Fibroblast of skin of scalp (primary cell): Measurements from ENCODE around the gene DDX23.

Experiments
- DNase-seq: peaks from one replicate; pipeline ENCODE4 v3.0.0-alpha.2; 2013

Gene DDX23

DNA sequence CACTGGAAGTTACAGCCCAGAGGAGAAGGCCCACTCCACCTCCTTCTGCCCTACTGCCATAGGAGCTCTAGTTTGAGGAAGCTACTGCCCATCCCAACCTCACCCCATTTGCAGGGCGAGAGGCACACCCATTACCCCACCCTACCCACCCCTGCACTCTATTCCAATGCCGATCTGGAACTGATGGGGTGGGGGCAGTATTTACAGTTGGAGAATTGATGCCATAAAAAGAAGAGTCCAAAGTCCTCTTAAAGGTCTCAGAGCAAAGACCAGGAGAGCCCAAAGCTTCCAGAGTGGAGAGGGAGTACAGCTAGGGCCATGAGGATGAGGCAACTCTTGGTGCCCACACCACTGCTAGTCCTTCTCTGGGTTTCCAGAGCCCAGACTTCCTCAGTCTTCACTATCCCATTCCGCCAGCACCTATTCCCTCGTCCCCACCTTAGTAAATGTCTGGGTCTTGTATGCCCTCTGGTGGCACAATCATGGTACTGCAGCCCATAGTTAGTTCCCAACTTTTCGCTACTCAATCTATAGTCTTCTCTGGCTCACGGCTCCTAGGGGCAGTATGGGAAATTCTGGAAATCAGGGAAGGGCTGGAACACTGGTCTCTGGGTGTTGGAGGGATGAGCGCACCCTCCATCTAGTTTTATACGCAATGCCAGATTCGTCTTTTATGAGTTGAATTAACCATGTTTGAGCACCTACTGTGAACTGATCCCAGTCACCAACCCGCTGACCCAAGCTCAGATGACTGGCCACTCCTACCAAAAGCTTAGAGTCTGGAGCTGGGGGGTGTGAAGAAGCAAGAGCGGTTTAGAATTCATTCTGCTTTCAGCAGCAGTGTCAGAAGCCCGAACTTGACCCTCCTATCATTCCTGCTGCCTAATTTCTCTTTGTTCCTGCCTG lies 56.2 kb downstream of the DDX23 start:
- peak; percentile 83 for DNase-seq

DNA sequence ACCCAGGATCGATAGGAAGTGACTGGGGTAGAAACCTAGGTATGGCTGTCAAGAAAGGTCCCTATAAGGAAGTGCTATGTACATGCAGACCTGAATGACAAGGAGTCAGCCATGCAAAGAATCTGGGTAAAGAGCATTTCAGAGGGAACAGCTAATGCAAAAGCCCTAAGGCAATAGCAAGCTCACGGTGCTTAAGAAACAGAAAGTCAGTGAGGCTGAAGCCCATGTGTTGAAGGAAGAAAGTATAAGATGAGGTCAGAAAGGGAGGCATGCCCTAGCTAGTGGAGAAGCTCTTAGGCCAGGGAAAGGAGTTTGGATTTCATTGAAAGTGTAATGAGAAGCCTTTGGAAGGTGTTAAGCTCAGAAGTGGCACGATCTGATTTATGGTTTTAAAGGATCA lies 57.1 kb downstream of the DDX23 start:
- no peak for DNase-seq

DNA sequence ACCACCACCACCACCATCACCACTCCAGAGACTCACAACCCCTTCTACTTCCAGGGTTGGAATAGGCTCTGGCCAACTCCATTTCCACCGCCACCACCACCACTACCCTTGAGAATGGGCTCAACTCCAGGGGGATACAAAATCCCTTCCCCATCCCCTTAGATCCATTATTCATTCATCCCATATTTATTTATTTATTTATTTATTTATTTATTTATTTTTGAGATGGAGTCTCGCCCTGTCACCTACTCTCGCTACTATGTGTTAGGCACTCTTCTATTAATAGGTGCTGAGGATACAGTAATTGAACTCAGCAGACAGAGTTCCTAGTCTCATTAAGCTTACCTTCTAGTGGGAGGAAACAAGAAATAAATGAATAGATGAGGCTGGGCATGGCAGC lies 58.3 kb downstream of the DDX23 start:
- DNase-seq = no peak

DNA sequence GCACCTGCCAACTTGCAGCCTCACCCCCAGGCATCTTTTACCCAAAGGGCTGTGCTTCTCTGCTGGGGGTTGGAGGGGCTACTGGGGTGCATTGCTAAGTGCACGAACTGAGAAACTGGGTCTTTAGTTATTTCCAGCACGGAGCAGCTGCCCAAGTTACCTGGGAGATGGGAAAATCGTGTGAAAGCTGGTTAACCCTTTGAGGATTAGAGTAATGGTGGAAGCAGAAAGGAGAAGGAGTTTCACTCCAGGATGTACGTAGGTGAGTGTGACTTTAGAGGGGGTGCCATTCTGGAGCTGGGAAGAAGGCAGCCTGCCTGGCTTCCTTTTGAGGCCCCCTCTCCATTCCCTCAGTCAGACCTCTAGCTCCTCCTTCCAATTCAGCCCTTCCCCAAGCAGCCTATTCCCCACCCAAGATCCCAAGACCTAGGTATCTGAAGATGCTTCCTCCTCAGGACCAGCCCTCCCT lies 62.1 kb downstream of the DDX23 start:
- DNase-seq = no peak

DNA sequence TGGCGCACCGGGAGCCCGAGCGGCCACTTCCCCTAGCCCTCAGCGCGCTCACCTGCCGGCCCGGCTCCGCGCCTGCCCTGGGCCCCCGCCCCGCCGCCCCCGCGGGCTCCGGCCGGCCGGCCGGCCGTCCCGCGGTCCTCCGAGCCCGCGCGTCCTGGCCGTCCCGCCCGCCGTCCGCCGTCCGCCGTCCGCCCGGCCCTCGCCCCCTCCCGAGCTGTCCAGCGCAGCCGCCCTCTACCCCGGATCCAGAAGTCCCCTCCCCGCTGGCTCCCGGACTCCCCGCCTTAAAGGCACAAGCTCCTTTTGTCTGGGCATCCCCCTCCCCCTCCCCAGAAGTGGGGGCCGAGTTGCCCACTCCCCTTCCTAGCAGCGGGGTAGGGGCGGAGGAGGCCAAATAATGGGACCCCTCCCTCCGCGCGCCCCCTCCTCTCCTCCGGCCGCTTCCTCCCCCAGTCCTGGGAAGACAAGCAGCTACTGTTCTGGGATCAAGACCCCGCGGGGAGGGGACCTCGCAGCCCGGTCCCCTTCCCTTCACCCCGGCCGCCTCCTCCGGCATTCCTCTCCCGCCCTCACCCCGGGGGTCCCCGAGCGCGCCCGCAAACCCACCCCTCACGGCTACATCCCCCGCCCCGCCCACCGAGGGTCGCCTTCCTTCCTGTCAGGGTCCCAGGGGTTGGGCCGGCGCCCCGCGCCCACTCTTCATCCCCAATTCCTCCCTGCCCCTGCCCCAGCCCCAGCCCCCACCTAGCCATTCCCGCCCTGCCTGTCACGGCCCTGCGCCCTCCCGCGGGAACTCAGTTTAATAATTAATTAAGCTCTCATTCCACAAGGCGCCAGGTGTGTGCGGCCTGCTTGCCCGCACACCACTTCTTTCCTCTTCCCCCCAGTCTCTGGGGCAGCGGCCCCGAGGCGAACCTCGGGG lies 62.8 kb downstream of the DDX23 start, which contains the start of gene ADCY6:
TSS of gene ADCY6 (minus strand) at position 236 of the 922 bp plus-strand sequence. CDS start 5,655 bp downstream, outside the sequence.
- DNase-seq = peak; percentile 75

DNA sequence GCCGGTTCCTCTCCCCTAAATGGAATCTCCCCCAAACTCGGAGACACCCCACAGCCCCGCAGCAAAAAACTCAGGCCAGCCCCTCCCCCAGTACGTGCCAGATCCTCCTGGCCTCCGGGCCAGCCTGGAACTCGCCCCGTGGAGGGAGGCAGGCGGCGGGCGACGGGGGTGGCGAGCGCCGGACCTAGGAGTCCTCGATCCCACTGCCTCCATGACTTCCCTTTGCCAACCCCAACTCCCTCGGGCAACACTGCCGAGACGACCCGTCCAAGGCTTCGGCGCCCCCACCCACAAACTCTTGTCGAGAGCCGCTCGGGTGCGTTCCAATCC lies 63.5 kb downstream of the DDX23 start:
- no peak for DNase-seq

DNA sequence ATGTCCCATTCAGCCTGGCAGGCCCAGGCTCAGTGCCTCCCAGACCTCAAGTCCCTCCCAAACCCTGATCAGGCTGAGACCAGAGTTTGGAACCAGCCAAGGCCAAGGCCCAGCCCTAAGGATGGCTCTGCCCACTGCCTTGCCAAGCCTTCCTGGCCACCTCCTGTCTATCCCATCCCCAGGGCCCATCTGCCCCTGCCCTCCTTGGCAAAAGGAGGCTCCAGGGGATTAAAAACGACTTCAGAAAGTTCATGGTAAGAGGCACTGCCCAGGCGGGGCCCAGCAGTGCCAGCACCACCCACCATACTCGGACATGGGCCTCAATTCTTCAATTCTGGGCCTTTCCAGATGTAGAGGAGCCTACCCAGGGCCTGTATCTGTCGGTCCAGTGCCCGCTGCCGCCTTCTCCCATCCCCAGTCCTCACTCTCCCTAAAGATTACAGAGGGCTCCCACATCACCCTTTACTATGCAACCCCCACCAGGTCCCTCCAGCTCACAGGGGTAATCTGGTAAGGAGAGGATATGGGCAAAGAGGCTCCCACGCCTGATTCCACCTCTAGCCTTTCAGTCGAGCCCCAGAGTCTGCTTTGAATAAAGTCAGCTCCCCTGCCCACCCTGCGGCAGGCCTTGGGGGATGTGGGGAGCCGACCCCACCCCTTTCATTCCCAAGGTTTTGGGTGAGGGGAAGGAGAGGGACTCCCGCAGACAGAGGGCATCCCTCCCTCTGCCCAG lies 64.0 kb downstream of the DDX23 start:
- DNase-seq = no peak

DNA sequence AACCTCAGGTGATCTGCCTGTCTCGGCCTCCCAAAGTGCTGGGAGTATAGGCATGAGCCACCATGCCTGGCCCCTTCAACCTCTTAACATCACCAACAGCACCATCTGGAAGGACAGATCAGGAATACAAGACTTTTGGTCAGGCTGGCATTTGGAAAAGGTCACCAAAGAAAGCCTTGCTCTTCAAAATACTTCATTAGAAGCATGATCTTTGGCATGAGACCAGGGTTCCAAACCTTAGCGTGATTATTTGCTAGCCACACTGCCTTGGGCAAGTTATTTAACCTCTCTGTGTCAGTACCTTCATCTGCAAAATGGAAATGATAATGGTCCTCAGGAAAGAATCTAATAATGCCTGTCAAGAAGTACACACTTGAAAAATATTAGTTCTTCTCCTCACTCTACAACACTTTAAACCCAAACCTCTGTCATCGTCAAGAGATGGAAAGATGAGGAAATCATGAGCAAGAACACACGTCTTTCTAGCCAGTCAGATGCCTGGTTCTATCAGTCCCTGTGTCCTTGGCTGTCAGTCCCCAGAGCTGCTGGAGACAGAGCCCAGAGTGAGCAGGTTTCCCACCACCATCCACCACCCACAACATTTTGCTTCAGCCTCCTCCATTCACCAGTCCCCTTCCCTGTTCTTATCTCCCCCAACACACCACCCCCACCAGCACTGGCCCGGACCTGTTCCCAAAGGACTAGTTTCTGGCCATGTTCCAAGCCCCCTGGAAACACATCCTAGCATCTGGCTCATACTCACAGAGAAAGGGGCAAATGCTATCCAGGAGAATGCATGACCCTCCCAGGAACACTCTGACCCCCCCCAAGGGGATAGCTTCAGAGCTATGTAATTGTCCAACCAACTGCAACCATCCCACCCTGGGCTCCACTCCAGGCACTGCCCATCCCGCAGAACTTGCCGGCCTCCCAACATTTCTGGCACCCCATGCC lies 65.1 kb downstream of the DDX23 start:
- peak; percentile 36 for DNase-seq

DNA sequence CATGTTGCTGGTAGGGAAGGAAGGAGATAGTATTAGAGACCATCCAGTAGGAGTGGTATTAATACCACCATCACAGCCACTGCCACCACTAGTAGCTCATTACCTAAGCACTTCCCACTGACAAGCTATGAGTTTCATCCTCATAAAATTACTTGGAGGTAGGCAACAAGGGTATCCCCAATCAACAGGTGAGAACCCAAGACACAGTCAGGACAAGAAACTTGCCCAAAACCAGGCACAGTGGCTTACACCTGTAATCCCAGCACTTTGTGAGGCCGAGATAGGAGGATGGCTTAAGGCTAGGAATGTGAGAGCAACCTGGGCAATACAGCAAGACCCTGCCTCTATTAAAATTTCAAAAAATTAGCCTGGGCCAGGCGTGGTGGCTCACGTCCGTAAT lies 68.5 kb downstream of the DDX23 start:
- no peak for DNase-seq

DNA sequence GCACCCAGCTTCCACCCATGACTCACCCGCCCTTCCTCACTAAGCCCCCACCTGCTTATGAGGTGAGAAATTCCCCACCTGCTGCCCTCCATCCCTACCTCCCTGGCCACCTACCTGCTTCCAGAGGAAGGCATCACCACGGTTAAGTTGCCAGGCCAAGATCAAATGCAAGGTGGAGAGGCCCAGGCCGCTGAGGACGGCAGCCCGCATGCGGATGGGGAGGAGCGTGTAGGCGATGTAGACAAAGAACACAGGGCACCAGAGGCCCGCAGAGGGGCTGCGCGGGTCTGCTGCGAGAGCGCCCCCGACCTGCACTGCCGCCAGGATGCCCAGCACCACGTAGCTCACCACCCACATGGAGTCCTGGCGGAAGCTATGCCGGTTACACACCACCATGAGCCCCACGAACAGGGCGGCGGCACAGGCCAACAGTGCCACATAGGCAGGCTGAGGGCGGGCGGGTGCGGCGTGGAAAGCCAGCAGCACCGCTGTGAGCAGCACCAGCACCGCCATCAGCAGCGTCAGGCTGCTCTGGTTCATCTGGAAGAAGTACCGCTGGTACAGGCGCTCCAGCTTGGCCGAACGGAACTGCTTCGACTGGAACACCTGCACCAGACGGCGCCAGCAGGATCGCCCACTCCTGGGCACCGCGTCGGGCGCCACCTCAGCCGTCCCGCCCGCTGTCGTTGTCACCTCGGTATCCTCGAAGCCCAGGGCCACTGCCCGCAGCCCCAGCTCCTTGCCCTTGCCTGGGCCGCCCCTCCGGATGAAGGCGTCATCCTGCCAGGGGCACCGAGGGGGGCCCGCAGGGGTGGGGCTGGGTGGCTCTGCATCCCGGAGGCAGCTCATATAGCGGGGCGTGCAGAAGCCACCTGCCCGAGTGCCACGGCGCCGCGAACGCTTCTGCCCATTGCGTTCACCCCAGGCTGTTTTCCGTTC lies 69.2 kb downstream of the DDX23 start:
- DNase-seq = no peak

DNA sequence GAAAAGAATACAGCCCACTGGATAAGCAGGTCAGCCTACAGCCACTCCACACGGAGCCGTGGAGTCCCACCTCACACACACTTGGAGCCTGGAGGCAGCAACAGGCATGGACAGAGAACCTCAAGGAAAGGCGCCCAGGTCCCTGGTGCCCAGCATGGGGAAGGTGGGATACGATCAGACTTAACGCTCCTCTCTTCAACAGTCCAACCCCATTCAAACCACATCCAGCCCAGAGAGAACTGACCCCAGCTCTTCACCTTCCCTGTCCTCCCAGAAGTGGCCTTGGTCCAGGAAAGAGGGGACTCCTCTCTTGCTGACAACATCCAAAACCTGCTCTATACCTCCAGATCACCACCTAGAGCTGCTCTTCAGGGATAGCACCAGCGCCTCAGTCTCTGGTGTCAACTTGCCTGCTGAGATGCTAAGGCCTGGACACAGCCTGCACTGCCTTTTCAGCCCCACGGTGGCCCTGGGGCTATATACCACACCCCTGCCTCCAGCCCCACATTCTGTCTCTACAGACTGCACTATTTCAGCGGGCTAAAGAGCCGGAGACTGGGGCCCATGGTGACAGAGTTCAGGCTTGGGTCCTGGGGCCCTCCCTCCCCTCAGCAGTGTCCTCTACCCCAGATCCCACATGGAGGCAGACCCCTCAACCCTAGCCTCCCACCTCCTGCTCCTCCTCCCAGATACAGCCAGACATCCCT lies 70.1 kb downstream of the DDX23 start:
- DNase-seq = no peak

DNA sequence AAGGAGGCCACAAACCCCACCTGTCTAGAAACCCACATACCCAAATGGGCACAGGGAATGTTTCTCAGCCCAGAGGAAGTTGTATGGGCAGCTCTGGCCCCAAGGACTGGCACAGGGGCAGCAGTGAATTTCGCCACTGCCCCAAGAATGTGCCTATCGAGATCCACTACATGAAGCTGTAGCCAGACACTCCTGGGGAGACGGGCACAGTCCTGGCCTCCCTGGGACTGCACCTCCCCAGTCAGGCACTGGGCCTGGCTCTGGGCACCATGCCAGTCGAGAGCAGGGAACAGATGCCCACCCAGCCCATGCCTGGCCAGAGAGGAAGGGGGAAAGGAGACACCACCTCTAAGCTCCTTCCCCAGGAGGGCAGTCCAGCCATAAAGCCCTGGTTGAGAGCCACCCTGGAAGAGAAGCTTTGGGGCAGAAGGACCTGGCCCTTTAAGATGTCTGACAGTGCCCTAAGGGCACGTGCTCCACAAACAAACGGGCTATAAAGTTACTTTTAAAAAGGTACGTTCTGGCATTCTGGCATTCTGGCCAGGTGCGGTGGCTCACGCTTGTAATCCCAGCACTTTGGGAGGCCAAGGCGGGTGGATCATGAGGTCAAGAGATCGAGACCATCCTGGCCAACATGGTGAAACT lies 71.5 kb downstream of the DDX23 start:
- no peak for DNase-seq

DNA sequence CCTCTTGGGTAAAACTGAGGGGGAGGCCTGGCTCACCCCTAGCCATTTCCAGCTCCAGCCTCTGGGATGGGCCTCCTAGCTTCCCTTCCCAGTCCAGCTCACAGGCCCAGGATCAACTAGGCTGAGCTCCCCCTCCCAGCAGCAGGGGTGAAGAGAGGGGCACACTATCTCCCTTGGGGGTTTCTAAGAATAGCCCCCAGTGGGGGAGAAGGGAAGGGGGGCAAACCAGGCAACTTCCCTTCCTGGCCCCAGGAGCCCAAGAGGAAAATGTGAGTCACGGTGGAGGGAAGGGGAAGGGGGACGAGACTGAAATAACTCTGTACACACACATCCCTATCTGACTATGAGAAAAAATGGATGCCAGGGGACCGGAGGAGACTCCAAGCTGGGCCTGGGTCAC lies 72.1 kb downstream of the DDX23 start:
- DNase-seq = peak; percentile 97
